M059J (cell line): ENCODE results near the gene HSD17B1. TPM values are rescaled to one million over a fixed set of nuclear protein-coding genes. Genes with fewer than 3 reads are reported as not detected.
"Not testable (repeated sequence)": the region's sequence is repeated elsewhere in the genome, so short reads cannot be mapped to it uniquely, and the experiment has no call there.

Source experiments
- DNase-seq: peaks from one replicate; pipeline ENCODE4 v3.0.0-alpha.2; 2012; ENCODE audit warnings: low read depth
- total RNA-seq: library from RNA; depleted of rRNA; stranded (reverse); fragments of >200 nt; shearing (Covaris generic); gene quantifications from 2 replicates; pipeline ENCODE4 v1.2.3, GENCODE V29; 2014

The HSD17B1 gene
- total RNA-seq, 1 experiment from 2014 or later: 0.54 TPM

DNA sequence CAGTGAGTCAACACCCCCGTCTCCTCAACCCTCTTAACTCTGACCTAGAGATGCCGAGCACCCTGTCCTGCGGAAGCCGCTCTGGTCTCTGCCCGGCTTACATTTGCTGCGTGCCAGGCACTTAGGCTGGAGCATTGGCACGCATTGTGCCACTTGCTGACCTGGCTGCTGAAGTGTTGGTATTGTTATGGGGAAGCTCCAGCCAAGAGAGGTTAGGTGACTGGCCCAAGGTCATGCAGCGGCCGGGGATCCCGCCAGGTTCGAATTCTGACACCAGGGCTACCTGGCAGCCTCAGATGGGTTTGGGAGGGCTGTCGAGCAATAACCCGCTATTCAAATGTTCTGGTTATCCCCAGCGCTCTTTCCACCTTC lies 5.0 kb upstream of the HSD17B1 start:
- DNase-seq: no peak

DNA sequence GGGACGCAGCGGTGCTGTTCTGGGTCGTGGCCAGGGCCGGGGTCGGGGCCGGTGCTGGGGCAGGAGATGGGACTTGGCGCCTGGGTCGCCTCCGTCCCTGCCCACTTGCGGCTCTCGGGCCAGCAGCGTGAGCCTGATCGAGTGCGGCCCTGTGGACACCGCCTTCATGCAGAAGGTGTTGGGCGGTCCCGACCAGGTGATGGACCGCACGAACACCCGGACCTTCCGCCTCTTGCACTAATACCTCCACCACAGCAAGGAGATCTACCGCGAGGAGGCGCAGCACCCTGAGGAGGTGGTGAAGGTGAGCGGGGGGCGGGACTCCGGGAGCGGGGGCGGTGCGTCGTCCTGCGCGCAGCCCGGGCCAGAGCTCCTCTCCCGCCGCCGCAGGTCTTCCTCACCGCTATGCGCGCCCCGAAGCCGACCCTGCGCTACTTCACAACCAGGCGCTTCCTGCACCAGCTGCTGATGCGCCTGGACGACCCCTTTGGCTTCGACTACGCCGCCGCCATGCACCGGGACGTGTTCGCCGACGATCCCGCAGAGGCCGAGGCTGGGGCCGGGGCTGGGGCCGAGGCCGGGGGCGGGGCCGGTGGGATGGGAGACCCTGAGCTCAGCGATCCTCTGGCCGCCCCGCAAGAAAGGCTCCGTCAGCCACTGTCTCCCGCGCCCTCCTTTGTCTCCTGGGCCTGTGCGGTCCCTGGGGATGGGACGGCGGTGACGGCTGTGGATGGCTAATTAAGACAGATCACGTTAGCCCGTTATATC lies 4.5 kb upstream of the HSD17B1 start:
- no peak for DNase-seq

DNA sequence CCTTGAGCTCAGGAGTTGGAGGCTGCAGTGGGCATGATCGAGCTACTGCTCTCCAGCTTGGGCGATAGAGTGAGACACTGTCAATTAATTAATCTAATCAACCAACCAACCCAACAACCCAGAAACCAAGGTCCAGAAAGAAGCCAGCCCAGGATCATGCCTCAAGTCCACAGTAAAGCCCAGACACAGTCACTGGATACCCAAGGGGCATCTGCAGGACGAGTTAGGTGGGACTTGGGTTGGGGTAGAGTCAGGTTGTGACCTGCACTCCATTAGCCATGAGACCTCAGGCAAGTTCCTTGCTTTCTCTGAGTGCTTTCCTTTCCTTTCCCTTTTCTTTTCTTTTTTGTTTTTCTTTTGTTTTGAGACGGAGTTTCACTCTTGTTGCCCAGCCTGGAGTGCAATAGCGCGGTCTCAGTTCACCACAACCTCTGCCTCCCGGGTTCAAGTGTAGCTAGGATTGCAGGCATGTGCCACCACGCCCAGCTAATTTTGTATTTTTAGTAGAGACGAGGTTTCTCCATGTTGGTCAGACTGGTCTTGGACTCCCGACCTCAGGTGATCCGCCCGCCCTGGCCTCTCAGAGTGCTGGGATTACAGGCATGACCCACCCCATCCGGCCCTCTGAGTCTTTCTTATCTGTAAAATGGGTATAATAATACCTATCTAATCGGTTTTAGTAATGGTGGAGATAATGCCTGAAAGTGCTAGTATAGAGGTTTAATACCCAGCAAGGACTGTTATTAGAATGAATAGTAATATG lies 3.5 kb upstream of the HSD17B1 start:
- DNase-seq: no peak

DNA sequence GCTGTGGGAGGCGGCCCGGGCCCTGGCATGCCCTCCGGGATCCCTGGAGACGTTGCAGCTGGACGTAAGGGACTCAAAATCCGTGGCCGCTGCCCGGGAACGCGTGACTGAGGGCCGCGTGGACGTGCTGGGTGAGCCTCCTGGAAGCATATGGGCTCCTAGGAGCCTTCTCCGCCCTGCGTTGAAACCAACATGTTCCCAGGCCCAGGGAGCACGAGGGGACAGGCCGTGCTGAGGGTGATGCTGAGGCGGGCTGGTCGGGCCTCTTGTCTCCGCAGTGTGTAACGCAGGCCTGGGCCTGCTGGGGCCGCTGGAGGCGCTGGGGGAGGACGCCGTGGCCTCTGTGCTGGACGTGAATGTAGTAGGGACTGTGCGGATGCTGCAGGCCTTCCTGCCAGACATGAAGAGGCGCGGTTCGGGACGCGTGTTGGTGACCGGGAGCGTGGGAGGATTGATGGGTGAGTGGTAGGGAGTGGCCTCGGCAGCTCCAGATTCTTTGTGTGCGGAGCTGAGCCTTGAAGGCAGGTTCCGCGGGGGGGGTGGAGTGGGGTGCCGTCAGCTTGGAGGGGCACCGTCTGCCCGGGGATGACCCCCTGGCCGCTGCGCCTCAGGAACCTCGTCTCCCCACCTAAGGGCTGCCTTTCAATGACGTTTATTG lies 567 bp downstream of the HSD17B1 start:
- DNase-seq: no peak

DNA sequence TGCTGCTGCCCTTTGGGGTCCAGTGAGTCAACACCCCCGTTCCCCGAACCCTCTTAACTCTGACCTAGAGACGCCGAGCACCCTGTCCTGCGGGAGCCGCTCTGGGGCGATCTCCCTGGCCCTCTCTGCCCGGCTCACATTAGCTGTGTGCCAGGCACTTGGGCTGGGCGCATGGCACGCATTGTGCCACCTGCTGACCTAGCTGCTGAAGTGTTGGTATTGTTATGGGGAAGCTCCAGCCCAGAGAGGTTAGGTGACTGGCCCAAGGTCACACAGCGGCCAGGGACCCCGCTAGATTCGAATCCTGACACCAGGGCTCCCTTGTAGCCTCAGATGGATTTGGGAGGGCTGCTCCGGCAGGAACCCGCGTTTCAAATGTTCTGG lies 1.1 kb downstream of the HSD17B1 start:
- DNase-seq: no peak

DNA sequence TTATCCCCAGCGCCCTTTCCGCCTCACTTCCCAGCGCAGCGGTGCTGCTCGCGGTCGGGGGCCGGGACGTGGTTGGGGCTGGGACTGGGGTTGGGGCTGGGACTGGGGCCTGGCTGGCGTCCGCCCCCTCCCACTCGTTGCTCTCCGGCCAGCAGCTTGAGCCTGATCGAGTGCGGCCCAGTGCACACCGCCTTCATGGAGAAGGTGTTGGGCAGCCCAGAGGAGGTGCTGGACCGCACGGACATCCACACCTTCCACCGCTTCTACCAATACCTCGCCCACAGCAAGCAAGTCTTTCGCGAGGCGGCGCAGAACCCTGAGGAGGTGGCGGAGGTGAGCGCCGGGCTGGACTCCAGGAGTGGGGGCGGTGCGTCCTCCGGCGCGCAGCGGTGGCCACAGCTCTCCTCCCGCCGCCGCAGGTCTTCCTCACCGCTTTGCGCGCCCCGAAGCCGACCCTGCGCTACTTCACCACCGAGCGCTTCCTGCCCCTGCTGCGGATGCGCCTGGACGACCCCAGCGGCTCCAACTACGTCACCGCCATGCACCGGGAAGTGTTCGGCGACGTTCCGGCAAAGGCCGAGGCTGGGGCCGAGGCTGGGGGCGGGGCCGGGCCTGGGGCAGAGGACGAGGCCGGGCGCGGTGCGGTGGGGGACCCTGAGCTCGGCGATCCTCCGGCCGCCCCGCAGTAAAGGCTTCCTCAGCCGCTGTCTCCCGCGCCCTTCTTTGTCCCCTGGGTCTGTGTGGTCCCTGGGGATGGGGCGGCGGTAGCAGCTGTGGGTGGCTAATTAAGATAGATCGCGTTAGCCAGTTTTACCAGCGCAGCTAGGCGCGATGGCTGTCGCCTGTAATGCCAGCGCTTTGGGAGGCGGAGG lies 1.8 kb downstream of the HSD17B1 start:
- peak; percentile 74 for DNase-seq

DNA sequence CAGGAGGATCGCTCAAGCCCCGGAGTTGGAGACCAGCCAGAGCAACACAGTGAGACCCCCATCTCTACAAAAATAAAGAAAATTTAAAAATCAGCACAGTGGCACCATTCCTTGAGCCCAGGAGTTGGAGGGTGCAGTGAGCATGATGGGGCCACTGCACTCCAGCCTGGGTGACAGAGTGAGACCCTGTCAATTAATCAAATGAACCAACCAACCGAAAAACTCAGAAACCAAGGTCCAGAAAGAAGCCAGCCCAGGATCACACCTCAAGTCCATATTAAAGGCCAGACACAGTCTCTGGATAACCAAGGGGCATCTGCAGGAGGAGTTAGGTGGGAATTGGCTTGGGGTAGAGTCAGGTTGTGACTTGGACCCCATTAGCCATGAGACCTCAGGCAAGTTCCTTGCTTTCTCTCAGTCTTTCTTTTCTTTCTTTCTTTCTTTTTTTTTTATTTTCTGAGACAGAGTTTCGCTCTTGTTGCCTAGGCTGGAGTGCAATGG lies 2.4 kb downstream of the HSD17B1 start:
- no peak for DNase-seq

DNA sequence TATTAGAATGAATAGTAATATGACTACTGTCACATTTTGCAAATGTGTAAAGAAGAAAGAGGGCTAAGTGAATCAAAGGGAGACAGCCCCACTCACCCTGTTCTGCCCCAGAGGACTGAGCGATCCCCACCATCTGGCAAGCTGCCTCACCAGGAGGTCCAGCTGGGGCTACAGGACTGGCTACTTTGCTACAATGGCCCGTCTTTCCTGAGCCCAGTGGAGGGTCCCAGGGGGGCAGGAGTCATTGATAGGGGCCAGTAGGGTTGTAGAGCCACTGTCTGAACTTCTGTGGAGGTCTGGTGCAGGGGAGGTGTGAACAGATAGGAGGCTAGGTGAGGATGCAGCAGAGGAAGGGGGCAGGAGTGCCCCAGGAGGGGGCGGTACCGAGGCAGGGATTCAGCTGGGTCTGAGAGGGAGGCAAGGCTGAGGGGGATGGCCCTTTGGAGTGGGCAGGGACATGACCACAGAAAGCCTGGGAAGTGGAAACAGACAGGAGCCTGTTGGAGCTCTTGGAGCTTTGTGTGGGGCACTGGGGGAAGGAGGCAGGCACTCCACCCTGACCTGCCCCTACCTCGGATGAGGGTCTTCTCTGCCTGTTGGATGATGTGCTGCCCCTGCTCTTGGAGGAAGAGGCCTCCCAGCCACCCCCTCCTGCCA lies 3.4 kb downstream of the HSD17B1 start:
- not testable (repeated sequence) for DNase-seq

DNA sequence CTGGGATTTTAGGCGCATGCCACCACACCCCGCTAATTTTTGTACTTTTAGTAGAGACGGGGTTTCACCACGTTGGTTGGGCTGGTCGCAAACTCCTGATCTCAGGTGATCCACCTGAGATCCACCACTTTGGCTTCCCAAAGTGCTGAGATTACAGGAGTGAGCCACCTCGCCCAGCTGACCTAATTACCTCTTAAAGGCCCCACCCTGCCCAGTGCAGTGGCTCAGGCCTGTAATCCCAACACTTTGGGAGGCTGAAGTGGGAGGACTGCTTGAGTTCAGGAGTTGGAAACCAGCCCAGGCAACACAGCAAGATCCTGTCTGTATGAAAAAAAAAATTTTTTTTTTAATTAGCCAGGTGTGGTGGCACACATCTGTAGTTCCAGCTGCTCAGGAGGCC lies 6.4 kb downstream of the HSD17B1 start:
- DNase-seq: no peak

DNA sequence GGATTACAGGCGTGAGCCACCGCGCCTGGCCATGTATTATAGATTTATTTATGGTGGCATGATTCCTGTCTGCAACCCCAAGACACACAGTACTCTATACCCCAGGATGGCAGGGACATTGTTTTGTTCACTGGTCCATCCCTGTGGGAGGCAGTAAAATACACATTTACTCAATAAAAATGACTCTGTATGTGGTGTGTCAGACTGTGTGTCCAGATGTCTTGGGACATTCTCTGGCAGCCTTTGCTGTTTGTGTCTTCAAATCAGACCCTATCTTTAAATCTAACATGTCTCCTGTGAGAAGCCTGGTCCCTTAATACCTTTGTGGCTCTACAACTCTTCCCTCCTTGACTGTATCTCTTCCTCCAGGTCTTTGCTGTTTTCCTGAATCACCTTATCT lies 7.5 kb downstream of the HSD17B1 start:
- DNase-seq: no peak

DNA sequence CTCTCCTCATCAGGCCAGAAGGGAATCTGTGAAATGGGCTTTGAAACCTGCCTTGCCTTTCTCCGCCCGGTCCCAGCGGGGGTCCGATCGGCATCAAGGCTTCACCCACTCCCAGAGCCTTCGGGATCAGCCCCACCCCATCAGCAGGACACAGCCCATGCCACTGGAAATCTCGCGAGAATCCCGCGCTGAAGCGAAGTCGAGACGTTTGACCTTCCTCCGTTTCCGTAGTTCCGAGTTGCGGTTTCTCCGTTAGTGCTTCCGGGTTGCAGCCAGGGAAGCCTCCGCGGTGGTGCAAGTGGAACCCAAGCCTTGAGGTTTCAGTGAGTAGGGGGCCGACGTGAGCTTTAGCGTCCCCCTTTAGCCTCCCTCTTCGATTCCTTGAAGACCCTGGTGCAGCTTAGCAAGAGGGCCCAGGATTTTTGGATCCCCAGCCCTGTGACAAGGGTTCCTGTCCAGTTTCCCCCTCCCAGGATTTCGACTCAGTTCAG lies 9.2 kb downstream of the HSD17B1 start, which contains the start of gene COASY:
COASY (plus strand) TSS at position 252 of the 491 bp plus-strand sequence. CDS start 475 bp downstream, outside the sequence.
- DNase-seq: peak; percentile 96

DNA sequence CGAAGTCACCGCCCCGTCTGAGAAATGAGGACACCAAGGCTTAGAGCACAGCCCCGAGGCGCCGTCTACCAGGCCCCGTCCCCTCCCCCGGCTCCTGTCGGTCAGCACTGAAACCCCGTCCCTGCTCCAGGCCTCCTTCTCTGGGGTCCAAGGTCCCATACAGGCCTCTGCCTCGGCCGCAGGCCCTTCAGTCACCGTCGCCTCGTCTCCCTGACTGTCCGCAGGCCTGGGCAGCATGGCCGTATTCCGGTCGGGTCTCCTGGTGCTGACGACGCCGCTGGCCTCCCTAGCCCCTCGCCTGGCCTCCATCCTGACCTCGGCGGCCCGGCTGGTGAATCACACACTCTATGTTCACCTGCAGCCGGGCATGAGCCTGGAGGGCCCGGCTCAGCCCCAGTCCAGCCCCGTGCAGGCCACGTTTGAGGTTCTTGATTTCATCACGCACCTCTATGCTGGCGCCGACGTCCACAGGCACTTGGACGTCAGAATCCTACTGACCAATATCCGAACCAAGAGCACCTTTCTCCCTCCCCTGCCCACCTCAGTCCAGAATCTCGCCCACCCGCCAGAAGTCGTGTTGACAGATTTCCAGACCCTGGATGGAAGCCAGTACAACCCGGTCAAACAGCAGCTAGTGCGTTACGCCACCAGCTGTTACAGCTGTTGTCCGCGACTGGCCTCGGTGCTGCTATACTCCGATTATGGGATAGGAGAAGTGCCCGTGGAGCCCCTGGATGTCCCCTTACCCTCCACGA lies 9.8 kb downstream of the HSD17B1 start:
- peak; percentile 50 for DNase-seq

DNA sequence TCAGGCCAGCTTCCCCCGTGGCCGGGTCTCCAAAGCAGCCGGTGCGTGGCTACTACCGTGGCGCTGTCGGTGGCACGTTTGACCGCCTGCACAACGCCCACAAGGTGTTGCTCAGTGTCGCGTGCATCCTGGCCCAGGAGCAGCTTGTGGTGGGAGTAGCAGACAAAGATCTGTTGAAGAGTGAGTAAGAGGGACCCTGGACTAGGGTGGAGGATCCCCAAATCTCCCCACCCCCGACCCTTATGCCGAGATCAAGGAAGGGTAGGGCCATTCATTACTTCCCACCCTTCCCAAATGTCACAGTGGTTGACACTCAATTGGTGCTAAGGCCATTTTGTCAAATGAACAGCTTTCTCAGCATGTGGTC lies 10.4 kb downstream of the HSD17B1 start:
- no peak for DNase-seq

DNA sequence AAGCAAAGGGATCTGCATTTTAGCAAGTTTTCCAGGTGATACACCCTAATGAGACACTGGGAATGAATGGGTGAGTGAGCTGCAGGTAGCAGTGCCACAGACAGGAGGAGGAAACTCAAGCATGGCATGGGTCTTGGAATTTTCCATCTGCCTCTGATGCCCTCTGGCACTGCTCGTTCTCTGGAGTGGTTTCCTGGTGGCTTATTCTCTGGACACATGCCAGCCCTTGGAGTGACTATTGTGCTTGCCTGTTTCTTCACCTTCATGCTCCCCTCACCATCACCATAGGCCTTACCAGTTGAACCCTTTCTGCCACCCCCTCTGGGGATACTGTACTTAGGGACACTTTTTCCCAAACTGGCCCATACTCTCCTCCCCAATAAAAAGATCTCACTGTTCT lies 10.8 kb downstream of the HSD17B1 start:
- peak; percentile 88 for DNase-seq

DNA sequence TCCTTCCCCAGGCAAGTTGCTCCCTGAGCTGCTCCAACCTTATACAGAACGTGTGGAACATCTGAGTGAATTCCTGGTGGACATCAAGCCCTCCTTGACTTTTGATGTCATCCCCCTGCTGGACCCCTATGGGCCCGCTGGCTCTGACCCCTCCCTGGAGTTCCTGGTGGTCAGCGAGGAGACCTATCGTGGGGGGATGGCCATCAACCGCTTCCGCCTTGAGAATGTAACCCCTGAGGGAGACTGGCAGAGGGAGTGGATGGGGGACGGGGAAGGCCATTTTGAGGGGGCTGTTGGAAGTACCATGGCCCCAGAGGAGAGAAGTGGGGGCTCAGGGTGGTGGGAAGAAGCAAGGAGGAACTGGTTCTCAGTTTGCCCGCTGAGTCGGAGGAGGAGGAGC lies 11.2 kb downstream of the HSD17B1 start:
- no peak for DNase-seq

DNA sequence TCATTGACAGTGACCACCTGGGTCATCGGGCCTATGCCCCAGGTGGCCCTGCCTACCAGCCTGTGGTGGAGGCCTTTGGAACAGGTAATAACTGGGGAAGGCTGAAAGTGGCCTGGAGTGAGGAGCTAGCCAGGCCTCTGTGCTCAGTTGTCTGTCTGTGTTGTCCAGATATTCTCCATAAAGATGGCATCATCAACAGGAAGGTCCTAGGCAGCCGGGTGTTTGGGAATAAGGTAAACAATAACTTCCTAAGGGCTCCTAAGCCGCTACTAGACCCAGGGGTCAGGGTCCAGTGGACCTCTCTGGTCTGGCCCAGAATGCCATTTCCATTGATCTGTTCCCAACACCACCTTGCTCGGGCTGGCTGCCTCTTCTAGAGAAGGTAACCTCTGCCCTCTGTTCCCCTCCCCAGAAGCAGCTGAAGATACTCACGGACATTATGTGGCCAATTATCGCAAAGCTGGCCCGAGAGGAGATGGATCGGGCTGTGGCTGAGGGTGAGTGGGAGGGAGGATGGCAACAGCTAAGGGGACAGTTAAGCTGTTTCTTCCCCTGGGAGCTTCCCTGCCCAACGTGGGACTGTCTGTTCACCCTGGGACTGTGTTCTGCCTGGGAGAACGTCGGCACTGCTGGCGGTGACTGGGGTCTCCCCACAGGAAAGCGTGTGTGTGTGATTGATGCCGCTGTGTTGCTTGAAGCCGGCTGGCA lies 12.2 kb downstream of the HSD17B1 start:
- no peak for DNase-seq

DNA sequence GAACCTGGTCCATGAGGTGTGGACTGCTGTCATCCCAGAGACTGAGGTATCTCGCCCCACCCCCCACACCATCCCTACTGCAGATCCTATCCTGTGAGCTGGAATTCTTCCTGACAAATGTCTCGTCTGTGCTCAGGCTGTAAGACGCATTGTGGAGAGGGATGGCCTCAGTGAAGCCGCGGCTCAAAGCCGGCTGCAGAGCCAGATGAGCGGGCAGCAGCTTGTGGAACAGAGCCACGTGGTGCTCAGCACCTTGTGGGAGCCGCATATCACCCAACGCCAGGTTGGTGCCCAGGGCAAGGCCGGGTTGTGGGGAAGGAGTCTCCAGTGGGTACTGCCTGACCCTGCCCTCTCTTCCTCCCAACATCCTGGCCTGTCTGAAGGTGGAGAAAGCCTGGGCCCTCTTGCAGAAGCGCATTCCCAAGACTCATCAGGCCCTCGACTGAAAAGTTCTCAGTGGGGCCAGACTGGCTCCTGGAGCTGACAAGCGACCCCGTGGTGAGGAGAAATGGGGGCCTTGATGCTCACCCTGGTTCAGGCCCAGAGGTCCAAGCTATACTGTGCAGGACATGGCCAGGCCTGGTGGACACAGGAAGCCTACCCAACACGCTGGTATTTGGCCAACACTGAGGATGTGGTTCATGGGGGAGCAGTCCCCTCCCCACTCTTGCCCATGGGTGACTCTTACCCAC lies 12.9 kb downstream of the HSD17B1 start:
- DNase-seq: no peak

DNA sequence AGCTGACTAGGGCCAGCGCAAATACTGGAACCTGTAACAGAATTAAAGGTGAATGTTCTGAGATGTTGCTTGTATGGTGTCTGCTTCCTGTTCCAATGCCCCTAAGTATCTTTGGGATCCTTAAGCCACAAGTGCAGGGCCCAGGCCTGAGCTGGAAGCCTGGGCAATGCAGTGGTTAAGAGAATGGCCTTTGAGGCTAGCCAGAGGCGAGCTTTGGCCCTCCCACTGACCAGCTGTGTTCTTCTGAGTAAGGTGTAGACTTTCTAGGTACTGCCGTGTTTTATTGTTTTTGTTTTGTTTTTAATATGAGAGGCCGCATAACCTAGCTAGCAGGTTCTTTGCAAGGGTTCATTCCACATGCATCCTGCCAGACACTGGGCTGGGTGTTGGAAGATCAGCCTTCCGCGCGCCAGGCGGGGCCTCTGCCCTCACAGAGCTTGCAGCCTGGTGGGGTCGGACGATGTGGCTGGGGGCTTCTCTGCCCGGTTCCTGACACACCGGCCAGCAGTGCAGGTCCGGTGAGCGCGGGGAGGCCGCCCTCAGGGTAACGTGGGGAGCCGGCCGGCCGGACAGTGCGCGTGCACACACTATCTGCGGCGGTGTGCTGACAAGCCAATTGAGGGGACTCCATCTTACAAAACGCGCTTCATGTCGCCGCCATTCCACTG lies 13.6 kb downstream of the HSD17B1 start:
- DNase-seq: no peak
